Adrenal gland (tissue), 5 donors: Measurements from ENCODE around the gene MNS1.

Experiments
- POLR2A ChIP-seq, 2 donors: fragments of 450-650 bp; IDR thresholded peaks; one replicate each; pipeline ENCODE4 v1.6.1; 2017; ENCODE audit warnings: antibody characterized with exemption in 2 of 2, mild to moderate bottlenecking in 2 of 2, moderate library complexity in 1 of 2
- TF ChIP-seq, protein P1 (sequence below), 6 experiments: fragments of 450-650 bp in 4 of 6; fragments of 200-600 bp in 2 of 6; sonication (generic) in 1 of 6; IDR thresholded peaks; 1 replicate in 5 of 6; 2 replicates in 1 of 6; pipeline versions ENCODE4 v1.5.1 to v1.8.0; 2016 to 2021; ENCODE audit warnings: antibody characterized with exemption in 6 of 6, mild to moderate bottlenecking in 2 of 6, moderate library complexity in 1 of 6
- donor health status: DM: no; HTN: no; CAD: no.

DNA sequence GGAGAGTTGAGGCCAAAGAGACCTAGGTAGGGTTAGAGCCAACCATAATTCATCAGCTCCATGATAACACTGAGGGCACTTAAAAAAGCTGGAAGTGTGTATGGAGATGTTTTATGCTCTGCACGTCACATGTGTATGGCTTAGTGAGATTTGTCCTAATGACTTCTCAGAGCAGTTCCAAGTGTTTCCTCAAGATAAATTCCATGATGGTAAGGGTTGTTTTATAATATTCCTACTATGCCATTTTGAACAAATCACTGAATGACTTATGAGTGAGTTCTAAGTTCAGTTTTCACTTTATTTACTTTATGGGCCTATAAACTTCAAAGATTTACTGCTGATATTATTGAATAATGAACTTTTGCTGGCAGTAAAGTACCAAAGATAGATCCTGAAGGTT, 71.7 kb downstream of the MNS1 start:
- TF ChIP-seq, protein P1, sequence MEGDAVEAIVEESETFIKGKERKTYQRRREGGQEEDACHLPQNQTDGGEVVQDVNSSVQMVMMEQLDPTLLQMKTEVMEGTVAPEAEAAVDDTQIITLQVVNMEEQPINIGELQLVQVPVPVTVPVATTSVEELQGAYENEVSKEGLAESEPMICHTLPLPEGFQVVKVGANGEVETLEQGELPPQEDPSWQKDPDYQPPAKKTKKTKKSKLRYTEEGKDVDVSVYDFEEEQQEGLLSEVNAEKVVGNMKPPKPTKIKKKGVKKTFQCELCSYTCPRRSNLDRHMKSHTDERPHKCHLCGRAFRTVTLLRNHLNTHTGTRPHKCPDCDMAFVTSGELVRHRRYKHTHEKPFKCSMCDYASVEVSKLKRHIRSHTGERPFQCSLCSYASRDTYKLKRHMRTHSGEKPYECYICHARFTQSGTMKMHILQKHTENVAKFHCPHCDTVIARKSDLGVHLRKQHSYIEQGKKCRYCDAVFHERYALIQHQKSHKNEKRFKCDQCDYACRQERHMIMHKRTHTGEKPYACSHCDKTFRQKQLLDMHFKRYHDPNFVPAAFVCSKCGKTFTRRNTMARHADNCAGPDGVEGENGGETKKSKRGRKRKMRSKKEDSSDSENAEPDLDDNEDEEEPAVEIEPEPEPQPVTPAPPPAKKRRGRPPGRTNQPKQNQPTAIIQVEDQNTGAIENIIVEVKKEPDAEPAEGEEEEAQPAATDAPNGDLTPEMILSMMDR (IDR thresholded peaks at IDR 0.05) = no peak
- no peak for TF ChIP-seq POLR2A (IDR thresholded peaks at IDR 0.05)
